Adrenal gland (tissue), 5 donors: ENCODE measurements around the gene DIPK1C.

Experiments
- CTCF ChIP-seq, 6 experiments: fragments of 450-650 bp in 4 of 6; fragments of 200-600 bp in 2 of 6; sonication (generic) in 1 of 6; IDR thresholded peaks; 1 replicate in 5 of 6; 2 replicates in 1 of 6; pipeline versions ENCODE4 v1.5.1 to v1.8.0; 2016 to 2021; ENCODE audit warnings: antibody characterized with exemption in 6 of 6, mild to moderate bottlenecking in 2 of 6, moderate library complexity in 1 of 6
- POLR2A ChIP-seq, 2 donors: fragments of 450-650 bp; IDR thresholded peaks; one replicate each; pipeline ENCODE4 v1.6.1; 2017; ENCODE audit warnings: antibody characterized with exemption in 2 of 2, mild to moderate bottlenecking in 2 of 2, moderate library complexity in 1 of 2
- donor health status: DM: no; HTN: no; CAD: no.

- no peak for TF ChIP-seq CTCF (IDR thresholded peaks at IDR 0.05)
- no peak for TF ChIP-seq POLR2A (IDR thresholded peaks at IDR 0.05)
Observed at GRCh38 chr18:74440808-74441427, 16.2 kb downstream of the DIPK1C start.
